ENCODE results near the gene SLC27A4. TPM values are rescaled to one million over a fixed set of nuclear protein-coding genes. Genes with fewer than 3 reads are reported as not detected.

SLC27A4 gene
- total RNA-seq, 3 donors from 2014 or later: 36.5 to 46.8 (median 39.9) TPM

- DNase-seq (no peak), ATAC-seq (no peak)
- Histone ChIP-seq H3K4me3 (no peak overlapping the region), H3K36me3 (ENCODE audit: low read depth) (no peaks in the 10 kb centered on the region), H3K4me1 (ENCODE audit: low read depth) (peaks cover 14% of the 10 kb centered on the region), H3K9me3 (no peaks in the 10 kb centered on the region)
- TF ChIP-seq, protein P1, sequence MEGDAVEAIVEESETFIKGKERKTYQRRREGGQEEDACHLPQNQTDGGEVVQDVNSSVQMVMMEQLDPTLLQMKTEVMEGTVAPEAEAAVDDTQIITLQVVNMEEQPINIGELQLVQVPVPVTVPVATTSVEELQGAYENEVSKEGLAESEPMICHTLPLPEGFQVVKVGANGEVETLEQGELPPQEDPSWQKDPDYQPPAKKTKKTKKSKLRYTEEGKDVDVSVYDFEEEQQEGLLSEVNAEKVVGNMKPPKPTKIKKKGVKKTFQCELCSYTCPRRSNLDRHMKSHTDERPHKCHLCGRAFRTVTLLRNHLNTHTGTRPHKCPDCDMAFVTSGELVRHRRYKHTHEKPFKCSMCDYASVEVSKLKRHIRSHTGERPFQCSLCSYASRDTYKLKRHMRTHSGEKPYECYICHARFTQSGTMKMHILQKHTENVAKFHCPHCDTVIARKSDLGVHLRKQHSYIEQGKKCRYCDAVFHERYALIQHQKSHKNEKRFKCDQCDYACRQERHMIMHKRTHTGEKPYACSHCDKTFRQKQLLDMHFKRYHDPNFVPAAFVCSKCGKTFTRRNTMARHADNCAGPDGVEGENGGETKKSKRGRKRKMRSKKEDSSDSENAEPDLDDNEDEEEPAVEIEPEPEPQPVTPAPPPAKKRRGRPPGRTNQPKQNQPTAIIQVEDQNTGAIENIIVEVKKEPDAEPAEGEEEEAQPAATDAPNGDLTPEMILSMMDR (IDR thresholded peaks at IDR 0.05): no peak
- intact Hi-C loops (cut with DNase I, micrococcal nuclease): no loop called here
These were observed 30.0 kb downstream of the SLC27A4 start for GRCh38 chr9:128370367-128370751.

DNA sequence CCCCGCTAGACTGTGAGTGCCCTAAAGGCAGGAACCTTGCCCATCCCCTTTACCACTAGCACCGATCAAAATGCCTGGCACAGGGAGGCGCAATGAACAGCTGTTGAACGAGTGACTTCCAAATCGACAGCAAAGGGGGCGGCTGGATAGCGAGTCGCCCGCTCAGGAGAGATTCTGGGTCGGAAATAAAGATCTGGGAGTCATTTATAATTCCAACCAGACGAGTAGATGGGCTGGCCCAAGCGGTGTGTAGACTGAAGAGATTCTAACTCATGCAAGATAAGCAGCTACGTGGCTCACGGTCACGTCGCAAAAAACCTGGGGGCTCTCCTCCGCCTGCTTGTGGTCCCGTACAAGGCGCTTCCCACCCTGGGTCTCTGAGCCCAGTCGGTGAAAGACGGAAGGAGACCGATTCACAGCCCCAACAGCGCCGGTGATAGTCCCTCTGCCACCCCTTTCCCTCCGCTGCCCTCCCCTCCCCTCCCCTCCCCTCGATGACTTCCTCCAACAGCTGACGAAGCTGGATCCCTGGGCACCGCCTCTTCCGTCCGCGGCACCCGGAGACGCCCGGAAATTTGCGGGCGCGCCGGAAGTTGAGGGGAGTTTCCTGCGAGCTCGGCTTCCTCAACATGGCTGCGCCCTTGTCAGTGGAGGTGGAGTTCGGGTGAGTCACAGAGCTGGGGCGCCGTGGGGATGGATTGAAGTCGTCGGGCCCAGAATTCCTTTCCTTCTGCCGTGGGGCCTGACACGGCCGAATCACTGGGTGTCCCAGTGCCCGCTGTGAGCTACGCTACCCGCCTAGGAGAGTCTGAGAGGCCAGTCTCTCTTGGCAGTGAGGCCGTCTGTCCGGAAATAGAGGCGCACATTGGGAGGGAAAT lies 30.7 kb downstream of the SLC27A4 start, which contains the start of gene URM1:
URM1 (plus strand) TSS at position 623 of the 878 bp plus-strand sequence; CDS start at position 630, 7 bp downstream.
- Histone ChIP-seq H3K4me1 (ENCODE audit: low read depth) (peaks cover 14% of the 10 kb centered on the region), H3K9me3 (no peaks in the 10 kb centered on the region), H3K4me3 (peak within 1 kb of the TSS; percentile 80), H3K36me3 (ENCODE audit: low read depth) (no peaks in the 10 kb centered on the region)
- DNase-seq (peak; percentile 97 to 98 (median 97)), ATAC-seq (peak; percentile 97)
- TF ChIP-seq, protein P1 (IDR thresholded peaks at IDR 0.05): no peak
- intact Hi-C loops (cut with DNase I, micrococcal nuclease): no loop called here

DNA sequence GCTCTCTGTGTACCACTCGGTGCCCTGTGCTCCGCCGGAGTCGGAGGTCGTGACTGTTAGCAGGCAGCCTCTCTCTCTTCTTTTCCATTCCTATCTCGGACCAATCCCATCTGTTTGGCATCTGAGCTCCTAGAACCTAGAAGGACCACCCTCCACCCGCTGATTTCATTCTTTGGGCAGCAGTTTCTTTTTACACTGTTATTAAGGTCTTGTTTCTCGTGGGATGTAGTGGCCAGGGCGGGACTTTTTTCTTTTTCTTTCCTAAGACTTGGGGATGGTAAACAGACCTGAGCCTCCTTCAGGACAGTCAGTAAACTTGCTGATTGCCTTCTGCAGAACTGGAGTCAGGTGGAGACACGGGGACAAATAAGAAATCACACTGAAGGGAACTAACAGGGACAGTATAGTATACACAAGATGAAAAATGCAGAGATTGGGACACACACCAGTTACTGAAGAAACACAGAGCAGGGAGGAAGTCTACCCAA lies 31.3 kb downstream of the SLC27A4 start:
- DNase-seq (no peak), ATAC-seq (no peak)
- intact Hi-C loops (cut with DNase I, micrococcal nuclease): no loop called here
- Histone ChIP-seq H3K36me3 (ENCODE audit: low read depth) (no peaks in the 10 kb centered on the region), H3K9me3 (no peaks in the 10 kb centered on the region), H3K4me3 (peak overlapping the region; percentile 80), H3K4me1 (ENCODE audit: low read depth) (peaks cover 14% of the 10 kb centered on the region)
- TF ChIP-seq, protein P1 (IDR thresholded peaks at IDR 0.05): no peak

GRCh38 chr9:128372188-128372641 lies 31.9 kb downstream of the SLC27A4 start:
- ATAC-seq: peak; percentile 61
- no peaks in the 10 kb centered on the region for H3K9me3 ChIP-seq
- H3K4me3 ChIP-seq: no peak overlapping the region
- H3K36me3 ChIP-seq (ENCODE audit: low read depth): no peaks in the 10 kb centered on the region
- TF ChIP-seq, protein P1 (IDR thresholded peaks at IDR 0.05): no peak
- peaks cover 14% of the 10 kb centered on the region for H3K4me1 ChIP-seq (ENCODE audit: low read depth)
- intact Hi-C loops (cut with DNase I, micrococcal nuclease): no loop called here
- peak in 1 of 3 donors; percentile 38 for DNase-seq

- peaks cover 14% of the 10 kb centered on the region for H3K4me1 ChIP-seq (ENCODE audit: low read depth)
- no peak overlapping the region for H3K4me3 ChIP-seq
- TF ChIP-seq, protein P1 (IDR thresholded peaks at IDR 0.05): no peak
- intact Hi-C loops (cut with DNase I, micrococcal nuclease): no loop called here
- ATAC-seq (no peak), DNase-seq (no peak)
- H3K9me3 ChIP-seq: no peaks in the 10 kb centered on the region
- no peaks in the 10 kb centered on the region for H3K36me3 ChIP-seq (ENCODE audit: low read depth)
These were observed 32.5 kb downstream of the SLC27A4 start for GRCh38 chr9:128372784-128373183.

All from mucosa of descending colon (tissue), 3 donors.